GM12878 (cell line): ENCODE measurements around the gene C9orf50. TPM values are rescaled to one million over a fixed set of nuclear protein-coding genes. Genes with fewer than 3 reads are reported as not detected.

Experiments
- ATF7 ChIP-seq: fragments of 450-650 bp; IDR thresholded peaks from 2 replicates; pipeline ENCODE4 v1.6.1; 2016; ENCODE audit warnings: low read depth, mild to moderate bottlenecking
- CBX3 ChIP-seq: fragments of 200-600 bp; sonication (generic); IDR thresholded peaks from 2 replicates; pipeline ENCODE4 v1.6.1; 2016; ENCODE audit warnings: low read depth, borderline replicate concordance
- CREM ChIP-seq: IDR thresholded peaks from 2 replicates; pipeline ENCODE4 v1.6.1; 2014; ENCODE audit warnings: antibody characterized with exemption, low read depth
- HDAC2 ChIP-seq: fragments of 200-600 bp; sonication (generic); IDR thresholded peaks from 2 replicates; pipeline ENCODE4 v1.6.1; 2017
- KLF5 ChIP-seq: fragments of 450-650 bp; IDR thresholded peaks from 2 replicates; pipeline ENCODE4 v1.6.1; 2014; ENCODE audit warnings: mild to moderate bottlenecking; ENCODE audit not compliant: partially characterized antibody
- MEF2B ChIP-seq: fragments of 450-650 bp; IDR thresholded peaks from 2 replicates; pipeline ENCODE4 v1.6.1; 2018; ENCODE audit warnings: mild to moderate bottlenecking, moderate library complexity; ENCODE audit not compliant: partially characterized antibody, poor library complexity, severe bottlenecking
- NFIC ChIP-seq: IDR thresholded peaks from 2 replicates; pipeline ENCODE4 v1.6.1; 2012; ENCODE audit warnings: low read depth, mild to moderate bottlenecking, inconsistent platforms, low read length, moderate library complexity
- PAX8 ChIP-seq: fragments of 450-650 bp; IDR thresholded peaks from 2 replicates; pipeline ENCODE4 v1.6.1; 2017; ENCODE audit warnings: mild to moderate bottlenecking, moderate library complexity
- PKNOX1 ChIP-seq: fragments of 450-650 bp; IDR thresholded peaks from 2 replicates; pipeline ENCODE4 v1.6.1; 2016; ENCODE audit warnings: mild to moderate bottlenecking
- ZNF207 ChIP-seq: fragments of 450-650 bp; IDR thresholded peaks from 2 replicates; pipeline ENCODE4 v1.6.1; 2014; ENCODE audit warnings: antibody characterized with exemption, mild to moderate bottlenecking, borderline replicate concordance
- polyA plus RNA-seq, 11 experiments: library from polyadenylated mRNA; depleted of rRNA in 4 of 11; unstranded in 6 of 11; stranded (reverse) in 5 of 11; fragments of >200 nt; fragmentation: Nextera tagmentation in 4 of 11; fragmentation: Illumina TruSeq in 1 of 11; extraction: Ambion mirVana in 4 of 11; extraction: Trizol in 1 of 11; gene quantifications; 1 replicate in 1 of 11; 2 replicates in 10 of 11; pipeline versions ENCODE4 v1.2.1 to v1.2.3, GENCODE V29; 2011 to 2016; ENCODE audit warnings: inconsistent platforms in 2 of 11, missing spikeins in 2 of 11, low read depth in 1 of 11
- total RNA-seq, 4 experiments: library from RNA; depleted of rRNA in 3 of 4; stranded (reverse); fragments of >200 nt in 3 of 4; fragmentation: Illumina TruSeq in 1 of 4; extraction: Trizol in 1 of 4; gene quantifications; 2 replicates each; pipeline versions ENCODE4 v1.2.1 to v1.2.3, GENCODE V29; 2013 to 2021
- TF ChIP-seq, protein P1 (sequence below): IDR thresholded peaks from 2 replicates; pipeline ENCODE4 v1.6.1; 2012; ENCODE audit warnings: low read length, inconsistent platforms
- TF ChIP-seq, protein P2 (sequence below), 3 experiments: IDR thresholded peaks in 2 of 3; conservative IDR thresholded peaks in 1 of 3; 2 replicates each; pipeline ENCODE4 v1.5.1; 2011; ENCODE audit warnings: low read depth in 3 of 3, low read length in 3 of 3, mild to moderate bottlenecking in 3 of 3, control low read depth in 2 of 3, moderate library complexity in 2 of 3, inconsistent platforms in 1 of 3, mixed read lengths in 1 of 3; ENCODE audit not compliant: control insufficient read depth in 2 of 3, insufficient read depth in 1 of 3; ENCODE audit errors: extremely low read depth in 1 of 3

The C9orf50 gene
- total and polyA plus RNA-seq, 10 of the 15 experiments (the other 5 are each of a cell fraction or from before 2014, with no cell fraction given), result not detected

- no peak for TF ChIP-seq ATF7
- TF ChIP-seq PAX8, result no peak
- no peak for TF ChIP-seq NFIC
- no peak for TF ChIP-seq PKNOX1
- no peak for TF ChIP-seq CREM
- no peak for TF ChIP-seq HDAC2
- TF ChIP-seq KLF5, result no peak
- no peak for TF ChIP-seq MEF2B
- no peak for TF ChIP-seq ZNF207
- TF ChIP-seq, protein P1, sequence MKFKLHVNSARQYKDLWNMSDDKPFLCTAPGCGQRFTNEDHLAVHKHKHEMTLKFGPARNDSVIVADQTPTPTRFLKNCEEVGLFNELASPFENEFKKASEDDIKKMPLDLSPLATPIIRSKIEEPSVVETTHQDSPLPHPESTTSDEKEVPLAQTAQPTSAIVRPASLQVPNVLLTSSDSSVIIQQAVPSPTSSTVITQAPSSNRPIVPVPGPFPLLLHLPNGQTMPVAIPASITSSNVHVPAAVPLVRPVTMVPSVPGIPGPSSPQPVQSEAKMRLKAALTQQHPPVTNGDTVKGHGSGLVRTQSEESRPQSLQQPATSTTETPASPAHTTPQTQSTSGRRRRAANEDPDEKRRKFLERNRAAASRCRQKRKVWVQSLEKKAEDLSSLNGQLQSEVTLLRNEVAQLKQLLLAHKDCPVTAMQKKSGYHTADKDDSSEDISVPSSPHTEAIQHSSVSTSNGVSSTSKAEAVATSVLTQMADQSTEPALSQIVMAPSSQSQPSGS, result no peak
- TF ChIP-seq, protein P2, sequence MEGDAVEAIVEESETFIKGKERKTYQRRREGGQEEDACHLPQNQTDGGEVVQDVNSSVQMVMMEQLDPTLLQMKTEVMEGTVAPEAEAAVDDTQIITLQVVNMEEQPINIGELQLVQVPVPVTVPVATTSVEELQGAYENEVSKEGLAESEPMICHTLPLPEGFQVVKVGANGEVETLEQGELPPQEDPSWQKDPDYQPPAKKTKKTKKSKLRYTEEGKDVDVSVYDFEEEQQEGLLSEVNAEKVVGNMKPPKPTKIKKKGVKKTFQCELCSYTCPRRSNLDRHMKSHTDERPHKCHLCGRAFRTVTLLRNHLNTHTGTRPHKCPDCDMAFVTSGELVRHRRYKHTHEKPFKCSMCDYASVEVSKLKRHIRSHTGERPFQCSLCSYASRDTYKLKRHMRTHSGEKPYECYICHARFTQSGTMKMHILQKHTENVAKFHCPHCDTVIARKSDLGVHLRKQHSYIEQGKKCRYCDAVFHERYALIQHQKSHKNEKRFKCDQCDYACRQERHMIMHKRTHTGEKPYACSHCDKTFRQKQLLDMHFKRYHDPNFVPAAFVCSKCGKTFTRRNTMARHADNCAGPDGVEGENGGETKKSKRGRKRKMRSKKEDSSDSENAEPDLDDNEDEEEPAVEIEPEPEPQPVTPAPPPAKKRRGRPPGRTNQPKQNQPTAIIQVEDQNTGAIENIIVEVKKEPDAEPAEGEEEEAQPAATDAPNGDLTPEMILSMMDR (IDR thresholded peaks at IDR 0.05 in 2 of 3, conservative IDR thresholded peaks at IDR 0.05 in 1 of 3; ENCODE audit: control insufficient read depth in 2 of 3, extremely low read depth in 1 of 3, insufficient read depth in 1 of 3, low read depth in 3 of 3, low read length in 3 of 3), result no peak
- TF ChIP-seq CBX3, result no peak
Measured at GRCh38 chr9:129646654-129647053, 25.8 kb upstream of the C9orf50 start (continued).
